Hepatocyte (in vitro differentiated cells): ENCODE measurements around the gene KIAA0825.

Experiments used
- CTCF ChIP-seq: fragments of 200-600 bp; sonication (generic); IDR thresholded peaks from 2 replicates; pipeline ENCODE4 v1.5.1; 2016; ENCODE audit warnings: antibody characterized with exemption, mild to moderate bottlenecking; ENCODE audit not compliant: poor library complexity
- EZH2 ChIP-seq: fragments of 200-600 bp; sonication (generic); IDR thresholded peaks from 2 replicates; pipeline ENCODE4 v1.6.1; 2016; ENCODE audit warnings: antibody characterized with exemption, mild to moderate bottlenecking, borderline replicate concordance
- EZH2phosphoT487 ChIP-seq: fragments of 200-600 bp; sonication (generic); IDR thresholded peaks from one replicate; pipeline ENCODE4 v1.6.1; 2018; ENCODE audit warnings: antibody characterized with exemption, mild to moderate bottlenecking, low read depth, moderate library complexity; ENCODE audit not compliant: unreplicated experiment, severe bottlenecking

GRCh38 chr5:94402096-94402495 is 216.3 kb downstream of the KIAA0825 start:
- TF ChIP-seq CTCF (no peak), EZH2 (no peak), EZH2phosphoT487 (no peak)
